H1 (cell line): ENCODE data around the gene ARL3. TPM values are rescaled to one million over a fixed set of nuclear protein-coding genes. Genes with fewer than 3 reads are reported as not detected.
A peak's percentile ranks its signal among the peaks of the same experiment; 100 is the strongest.

Source experiments
- CTCF ChIA-PET: fragments of 300-600 bp; sonication (Branson Sonifier 250); formaldehyde crosslinking; loops from one replicate; lab custom pipeline; 2021; ENCODE audit not compliant: partially characterized antibody; lab: Charles Lee
- POLR2A ChIA-PET: fragments of 300-600 bp; sonication (Branson Sonifier 250); formaldehyde crosslinking; loops from one replicate; lab custom pipeline; 2021; ENCODE audit warnings: inconsistent platforms; ENCODE audit not compliant: partially characterized antibody; lab: Charles Lee
- DNase-seq, 2 experiments: peaks; one replicate each; pipeline versions ENCODE4 v3.0.0 to v3.0.0-alpha.2; 2010 to 2022; ENCODE audit warnings: low spot score in 2 of 2, low read depth in 1 of 2, mixed read lengths in 1 of 2
- FAIRE-seq: peaks from 2 replicates; lab custom pipeline; 2011; peaks lifted over from hg19 to GRCh38; lab: Jason Lieb, UNC
- H2AFZ ChIP-seq: 2 replicates; pipeline ENCODE4 v1.8.1; 2012; ENCODE audit warnings: low read length, inconsistent platforms
- H2AK5ac ChIP-seq: 2 replicates; pipeline ENCODE4 v1.6.1; 2013; ENCODE audit warnings: low read depth, low read length
- H2BK120ac ChIP-seq: replicated peaks from 2 replicates; pipeline ENCODE3; 2013; ENCODE audit warnings: low read depth, low read length, inconsistent platforms
- H2BK12ac ChIP-seq: 2 replicates; pipeline ENCODE4 v1.6.1; 2013; ENCODE audit warnings: low read depth, low read length
- H2BK15ac ChIP-seq: 2 replicates; pipeline ENCODE4 v1.6.1; 2013; ENCODE audit warnings: low read length
- H2BK20ac ChIP-seq: 2 replicates; pipeline ENCODE4 v1.6.1; 2013; ENCODE audit warnings: low read length
- H2BK5ac ChIP-seq: 2 replicates; pipeline ENCODE4 v1.6.1; 2013; ENCODE audit warnings: low read depth, low read length
- H3K14ac ChIP-seq: 2 replicates; pipeline ENCODE4 v1.6.1; 2013; ENCODE audit warnings: inconsistent platforms; ENCODE audit not compliant: insufficient read length
- H3K18ac ChIP-seq: 2 replicates; pipeline ENCODE4 v1.6.1; 2013; ENCODE audit warnings: low read length; ENCODE audit errors: extremely low read depth
- H3K23ac ChIP-seq: 2 replicates; pipeline ENCODE4 v1.6.1; 2013; ENCODE audit warnings: inconsistent platforms; ENCODE audit not compliant: insufficient read length
- H3K23me2 ChIP-seq: 2 replicates; pipeline ENCODE4 v1.6.1; 2013; ENCODE audit warnings: low read depth, low read length
- H3K27ac ChIP-seq: 2 replicates; pipeline ENCODE4 v1.6.1; 2011; ENCODE audit warnings: low read depth, low read length, inconsistent platforms
- H3K27me3 ChIP-seq, 4 experiments: replicated peaks in 1 of 4; 1 replicate in 1 of 4; 2 replicates in 3 of 4; pipeline versions ENCODE4 v1.6.1 to v1.8.1; 2011 to 2013; ENCODE audit warnings: low read length in 3 of 4, mild to moderate bottlenecking in 3 of 4, inconsistent platforms in 2 of 4, mixed read lengths in 2 of 4, moderate library complexity in 1 of 4; ENCODE audit not compliant: control insufficient read depth in 3 of 4, insufficient read depth in 3 of 4; ENCODE audit errors: extremely low read depth in 1 of 4
- H3K36me3 ChIP-seq, 4 experiments: 2 replicates each; pipeline versions ENCODE4 v1.6.1 to v1.8.1; 2011 to 2013; ENCODE audit warnings: mild to moderate bottlenecking in 4 of 4, low read length in 3 of 4, moderate library complexity in 2 of 4, control low read depth in 1 of 4, inconsistent platforms in 1 of 4; ENCODE audit not compliant: insufficient read depth in 4 of 4, control insufficient read depth in 2 of 4
- H3K4ac ChIP-seq: replicated peaks from 2 replicates; pipeline ENCODE3; 2013; ENCODE audit warnings: low read length, low read depth, mixed read lengths, inconsistent platforms; ENCODE audit not compliant: insufficient read length
- H3K4me1 ChIP-seq, 4 experiments: replicated peaks in 1 of 4; 1 replicate in 1 of 4; 2 replicates in 3 of 4; pipeline versions ENCODE4 v1.6.1 to v1.8.1; 2011 to 2013; ENCODE audit warnings: low read length in 3 of 4, inconsistent platforms in 2 of 4, mixed read lengths in 1 of 4; ENCODE audit not compliant: insufficient read depth in 4 of 4, control insufficient read depth in 3 of 4
- H3K4me2 ChIP-seq, 2 experiments: 2 replicates each; pipeline versions ENCODE4 v1.6.1 to v1.8.1; 2011 to 2013; ENCODE audit warnings: low read depth in 2 of 2, low read length in 2 of 2, control low read depth in 1 of 2, inconsistent platforms in 1 of 2, mild to moderate bottlenecking in 1 of 2; ENCODE audit not compliant: insufficient read depth in 1 of 2
- H3K4me3 ChIP-seq, 4 experiments: fragments of 200-600, 300-600 bp in 1 of 4; sonication (generic), shearing (Covaris generic), sonication (Bioruptor Twin) in 1 of 4; 2 replicates each; pipeline versions ENCODE4 v1.5.1 to v1.8.1; 2011 to 2016; ENCODE audit warnings: low read length in 4 of 4, low read depth in 3 of 4, control low read depth in 2 of 4, inconsistent platforms in 2 of 4, mild to moderate bottlenecking in 2 of 4, mixed read lengths in 1 of 4, moderate library complexity in 1 of 4; ENCODE audit not compliant: insufficient read depth in 2 of 4; ENCODE audit errors: extremely low read depth in 1 of 4
- H3K56ac ChIP-seq: replicated peaks from 2 replicates; pipeline ENCODE3; 2013; ENCODE audit warnings: low read depth, mild to moderate bottlenecking, mixed read lengths, low read length, inconsistent platforms; ENCODE audit not compliant: insufficient read length
- H3K79me1 ChIP-seq: 2 replicates; pipeline ENCODE4 v1.6.1; 2013; ENCODE audit warnings: low read depth, low read length, control low read depth
- H3K79me2 ChIP-seq, 2 experiments: 2 replicates each; pipeline versions ENCODE4 v1.6.1 to v1.8.1; 2012 to 2013; ENCODE audit warnings: low read length in 2 of 2, mild to moderate bottlenecking in 2 of 2, inconsistent platforms in 1 of 2; ENCODE audit not compliant: insufficient read depth in 2 of 2, control insufficient read depth in 1 of 2
- H3K9ac ChIP-seq, 4 experiments: replicated peaks in 1 of 4; 1 replicate in 1 of 4; 2 replicates in 3 of 4; pipeline versions ENCODE4 v1.6.1 to v1.8.1; 2011 to 2013; ENCODE audit warnings: low read depth in 3 of 4, low read length in 3 of 4, control low read depth in 2 of 4, mild to moderate bottlenecking in 2 of 4, moderate library complexity in 2 of 4, inconsistent platforms in 1 of 4; ENCODE audit errors: extremely low read depth in 1 of 4
- H3K9me3 ChIP-seq, 2 experiments: 2 replicates each; pipeline versions ENCODE4 v1.6.1 to v1.8.1; 2012 to 2013; ENCODE audit warnings: mild to moderate bottlenecking in 2 of 2, moderate library complexity in 2 of 2, control low read depth in 1 of 2, inconsistent platforms in 1 of 2, low read depth in 1 of 2, low read length in 1 of 2, mixed read lengths in 1 of 2; ENCODE audit not compliant: insufficient read depth in 2 of 2
- H4K20me1 ChIP-seq, 2 experiments: replicated peaks in 1 of 2; 2 replicates each; pipeline versions ENCODE3 to v1.8.1; 2011 to 2013; ENCODE audit warnings: inconsistent platforms in 2 of 2, low read length in 2 of 2, mild to moderate bottlenecking in 1 of 2; ENCODE audit not compliant: insufficient read depth in 2 of 2, control insufficient read depth in 1 of 2
- H4K5ac ChIP-seq: 2 replicates; pipeline ENCODE4 v1.6.1; 2013; ENCODE audit warnings: low read length, low read depth, mixed read lengths, inconsistent platforms; ENCODE audit not compliant: insufficient read length
- H4K8ac ChIP-seq: 2 replicates; pipeline ENCODE4 v1.8.0; 2013; ENCODE audit warnings: mild to moderate bottlenecking, moderate library complexity, low read length, inconsistent platforms; ENCODE audit not compliant: insufficient read depth; ENCODE audit errors: extremely low read depth
- H4K91ac ChIP-seq: replicated peaks from 2 replicates; pipeline ENCODE3; 2013; ENCODE audit warnings: low read length, mixed read lengths, inconsistent platforms; ENCODE audit not compliant: insufficient read length
- BCL11A ChIP-seq, 2 experiments: IDR thresholded peaks; one replicate each; pipeline ENCODE4 v1.6.1; 2011; ENCODE audit warnings: low read depth in 2 of 2, low read length in 2 of 2, mild to moderate bottlenecking in 2 of 2
- CTBP2 ChIP-seq: IDR thresholded peaks from 2 replicates; pipeline ENCODE4 v1.7.0; 2011; ENCODE audit warnings: borderline replicate concordance, mild to moderate bottlenecking, moderate library complexity, mixed read lengths, low read length; ENCODE audit not compliant: insufficient read depth, insufficient read length
- KDM1A ChIP-seq: fragments of 200-600, 300-600 bp; sonication (generic); IDR thresholded peaks from 2 replicates; pipeline ENCODE4 v1.7.1; 2016; ENCODE audit warnings: mild to moderate bottlenecking, low read length, borderline replicate concordance
- RBBP5 ChIP-seq: IDR thresholded peaks from 2 replicates; pipeline ENCODE4 v1.7.1; 2012; ENCODE audit warnings: low read depth, mild to moderate bottlenecking, inconsistent platforms, low read length, moderate library complexity, borderline replicate concordance
- SIN3A ChIP-seq, 2 experiments: IDR thresholded peaks in 1 of 2; conservative IDR thresholded peaks in 1 of 2; 2 replicates each; pipeline ENCODE4 v1.6.1; 2011 to 2012; ENCODE audit warnings: low read length in 2 of 2, improper control_type of control experiment in 1 of 2, low read depth in 1 of 2, mild to moderate bottlenecking in 1 of 2
- SIX5 ChIP-seq: IDR thresholded peaks from 2 replicates; pipeline ENCODE4 v1.6.1; 2011; ENCODE audit warnings: mild to moderate bottlenecking, low read depth, low read length
- SP4 ChIP-seq: IDR thresholded peaks from 2 replicates; pipeline ENCODE4 v1.6.1; 2012; ENCODE audit warnings: low read length, inconsistent platforms
- SRF ChIP-seq: IDR thresholded peaks from 2 replicates; pipeline ENCODE4 v1.6.1; 2011; ENCODE audit warnings: mild to moderate bottlenecking, low read depth, low read length, moderate library complexity
- TAF1 ChIP-seq: IDR thresholded peaks from 2 replicates; pipeline ENCODE4 v1.6.1; 2011; ENCODE audit warnings: mild to moderate bottlenecking, low read depth, low read length
- WGBS, 2 experiments: shearing (Covaris generic) in 1 of 2; methylation state at CpG; one replicate each; pipeline versions ENCODE4 v1.1.6 to v1.1.7; 2013 to 2015; ENCODE audit warnings: low lambda C conversion rate in 2 of 2, mixed read lengths in 2 of 2, inconsistent platforms in 1 of 2, low coverage in 1 of 2, missing lambda C conversion rate in 1 of 2; ENCODE audit not compliant: insufficient replicate concordance in 2 of 2, insufficient coverage in 1 of 2, insufficient read length in 1 of 2; ENCODE audit errors: extremely low coverage in 1 of 2, missing lambda C conversion rate in 1 of 2; 5-methylcytosine and 5-hydroxymethylcytosine counted together
- polyA plus RNA-seq, 7 experiments: library from polyadenylated mRNA; depleted of rRNA in 3 of 7; stranded (reverse) in 5 of 7; unstranded in 2 of 7; fragments of >200 nt in 5 of 7; fragments of 200-250 nt in 2 of 7; gene quantifications; 1 replicate in 5 of 7; 2 replicates in 1 of 7; 4 replicates in 1 of 7; pipeline versions ENCODE4 v1.2.1 to v1.2.3, GENCODE V29; 2011 to 2013; ENCODE audit warnings: missing spikeins in 2 of 7, mixed read lengths in 2 of 7
- total RNA-seq: library from RNA; stranded (reverse); fragmentation: NEBNext Ultra II Directional; extraction: Animal tissue kit (Norgen Biotek cat#: 25700); gene quantifications from 2 replicates; pipeline ENCODE4 v1.2.1, GENCODE V29; 2021
- TF ChIP-seq, protein P1 (sequence below): IDR thresholded peaks from 2 replicates; pipeline ENCODE4 v1.6.1; 2011; ENCODE audit warnings: low read length, improper control_type of control experiment
- TF ChIP-seq, protein P2 (sequence below): IDR thresholded peaks from 2 replicates; pipeline ENCODE4 v1.6.1; 2012; ENCODE audit warnings: inconsistent platforms

ARL3 gene
- total and polyA plus RNA-seq, 2 of the 8 experiments (the other 6 are each of a cell fraction or from before 2014, with no cell fraction given): 8.8 to 16.2 TPM

DNA sequence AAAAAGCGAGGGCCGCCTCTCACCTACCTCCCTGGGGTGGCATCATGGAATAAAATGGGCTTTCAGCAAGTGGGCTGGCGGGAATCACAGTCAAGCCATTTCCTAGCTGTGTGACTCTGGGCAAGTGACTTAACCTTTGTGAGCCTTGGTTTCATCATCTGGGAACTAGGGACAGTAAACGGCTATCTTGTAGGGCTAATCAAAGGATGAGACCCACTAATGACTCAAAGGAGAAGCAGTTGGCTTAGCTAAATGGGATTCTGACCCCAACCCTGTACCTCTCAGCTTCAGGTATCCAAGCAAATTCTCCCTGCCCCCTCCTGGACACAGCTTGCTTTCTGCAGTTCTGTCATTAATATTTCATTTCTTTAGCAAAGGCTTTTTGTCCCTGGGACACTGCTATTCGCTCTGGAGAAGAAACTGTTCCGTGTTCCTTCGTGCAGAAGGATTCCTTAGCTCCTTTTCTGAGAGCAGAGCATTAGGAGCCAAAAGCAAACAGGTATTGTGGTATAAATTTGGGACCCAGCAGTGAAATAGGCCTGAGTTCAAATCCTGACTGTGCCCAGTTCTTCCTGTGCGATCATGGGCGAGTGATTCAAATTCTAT is 44.0 kb downstream of the ARL3 start:
- Histone ChIP-seq H3K4me2 (peak overlapping the region; percentile 10 to 25; a peak in 2 of 4 replicates), H3K4me3 (no peak overlapping the region; a peak in 2 of 8 replicates), H2BK12ac (no peak overlapping the region), H4K8ac (no peak overlapping the region), H3K18ac (no peak overlapping the region), H3K23me2 (no peaks in the 10 kb centered on the region), H4K5ac (no peak overlapping the region), H3K27me3 (no peaks in the 10 kb centered on the region), H2AFZ (no peak overlapping the region), H4K20me1 (no peaks in the 10 kb centered on the region), H3K4me1 (peaks cover 19 to 39% (median 25%) of the 10 kb centered on the region in 4 experiments), H3K79me2 (no peaks in the 10 kb centered on the region), H2BK5ac (no peak overlapping the region; the same call in 1 of the 2 replicates), H3K23ac (no peak overlapping the region), H4K91ac (no peak overlapping the region), H2BK15ac (no peak overlapping the region), H2AK5ac (no peak overlapping the region), H3K9me3 (no peaks in the 10 kb centered on the region), H3K79me1 (no peaks in the 10 kb centered on the region), H2BK20ac (no peak overlapping the region; the same call in 1 of the 2 replicates), H3K27ac (no peak overlapping the region), H3K14ac (no peak overlapping the region), H3K4ac (no peak overlapping the region), H2BK120ac (no peak overlapping the region), H3K56ac (no peak overlapping the region), H3K9ac (no peak overlapping the region), H3K36me3 (no peaks in the 10 kb centered on the region)
- 65% methylated on average over 9 of the region's 9 CpGs; no CpG with 5 or more reads in 1 of the 2 experiments for WGBS, 2 experiments
- ChIA-PET POLR2A (interaction anchor here (1.0 to 3.0 kb wide), 5 partner anchors 9 to 44 kb away, joined by 3 to 22 read pairs (median 4); partner anchors contain the start of genes ARL3, SFXN2 and TRIM8), CTCF (interaction anchor here (0.5 to 13.0 kb wide), 34 partner anchors 8 to 576 kb away, joined by 3 to 145 read pairs (median 4); partner anchors contain the start of gene TRIM8)
- no peak for FAIRE-seq
- DNase-seq: no peak
- TF ChIP-seq CTBP2 (no peak), KDM1A (no peak), SIX5 (no peak), TAF1 (no peak), RBBP5 (no peak), SRF (no peak), SP4 (no peak), BCL11A (IDR thresholded peaks at IDR 0.05; ENCODE audit: low read depth in 2 of 2, low read length in 2 of 2) (no peak), SIN3A (conservative IDR thresholded peaks at IDR 0.05 in 1 of 2, IDR thresholded peaks at IDR 0.05 in 1 of 2; ENCODE audit: low read depth in 1 of 2, low read length in 2 of 2) (no peak)
- TF ChIP-seq, protein P1, sequence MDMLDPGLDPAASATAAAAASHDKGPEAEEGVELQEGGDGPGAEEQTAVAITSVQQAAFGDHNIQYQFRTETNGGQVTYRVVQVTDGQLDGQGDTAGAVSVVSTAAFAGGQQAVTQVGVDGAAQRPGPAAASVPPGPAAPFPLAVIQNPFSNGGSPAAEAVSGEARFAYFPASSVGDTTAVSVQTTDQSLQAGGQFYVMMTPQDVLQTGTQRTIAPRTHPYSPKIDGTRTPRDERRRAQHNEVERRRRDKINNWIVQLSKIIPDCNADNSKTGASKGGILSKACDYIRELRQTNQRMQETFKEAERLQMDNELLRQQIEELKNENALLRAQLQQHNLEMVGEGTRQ: no peak
- TF ChIP-seq, protein P2, sequence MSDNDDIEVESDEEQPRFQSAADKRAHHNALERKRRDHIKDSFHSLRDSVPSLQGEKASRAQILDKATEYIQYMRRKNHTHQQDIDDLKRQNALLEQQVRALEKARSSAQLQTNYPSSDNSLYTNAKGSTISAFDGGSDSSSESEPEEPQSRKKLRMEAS: no peak
